Measurements from ENCODE around the gene MAB21L4.

The MAB21L4 gene

DNA sequence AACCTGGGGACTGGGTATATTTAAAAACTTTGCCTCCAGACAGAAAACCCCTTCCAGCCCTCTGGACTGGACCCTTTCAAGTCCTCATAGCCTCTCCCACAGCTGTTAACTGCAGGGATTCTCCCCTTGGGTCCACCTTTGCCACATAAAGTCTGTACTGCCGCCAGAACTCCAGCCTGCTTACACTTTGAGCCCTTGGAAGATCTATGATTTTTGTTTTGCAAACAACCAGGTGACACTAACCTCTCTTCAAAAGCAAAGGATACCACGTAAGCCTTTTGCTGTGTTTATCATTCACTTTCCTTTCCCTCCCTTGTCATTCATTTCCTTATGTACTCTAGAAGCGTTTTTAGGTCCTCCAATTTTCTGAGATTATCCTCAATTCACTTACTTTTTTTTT is 31.5 kb downstream of the MAB21L4 start:
- H3K4me3 ChIP-seq (ENCODE audit: low read length) = no peak overlapping the region
- H3F3A ChIP-seq (ENCODE audit: control insufficient read depth, insufficient read depth) = no peaks in the 10 kb centered on the region
- H3K79me2 ChIP-seq (ENCODE audit: control insufficient read depth, low read length) = no peaks in the 10 kb centered on the region
- H3K27ac ChIP-seq (ENCODE audit: low read depth, low read length) = no peak overlapping the region
- H4K20me1 ChIP-seq (ENCODE audit: control insufficient read depth, insufficient read depth, low read depth, low read length) = no peaks in the 10 kb centered on the region
- H3K9me2 ChIP-seq (replicated peaks; ENCODE audit: control insufficient read depth, low read length) = no peaks in the 10 kb centered on the region
- no peaks in the 10 kb centered on the region for H3K9me3 ChIP-seq (ENCODE audit: control insufficient read depth, insufficient read depth, low read length)
- H3K4me1 ChIP-seq (ENCODE audit: control insufficient read depth, low read length) = no peaks in the 10 kb centered on the region
- H3K36me3 ChIP-seq (ENCODE audit: control insufficient read depth, low read length) = no peaks in the 10 kb centered on the region
- TF ChIP-seq CTCF (IDR thresholded peaks at IDR 0.05; ENCODE audit: low read depth, low read length, poor library complexity, severe bottlenecking) = no peak
- H3K4me2 ChIP-seq (ENCODE audit: low read length) = no peak overlapping the region
- peaks cover 10% of the 10 kb centered on the region for H3K27me3 ChIP-seq (ENCODE audit: control insufficient read depth, low read length)

- H3K4me3 ChIP-seq (ENCODE audit: low read length) = no peak overlapping the region
- H3K27me3 ChIP-seq (ENCODE audit: control insufficient read depth, low read length) = peaks cover 10% of the 10 kb centered on the region
- H3K4me1 ChIP-seq (ENCODE audit: control insufficient read depth, low read length) = no peaks in the 10 kb centered on the region
- H4K20me1 ChIP-seq (ENCODE audit: control insufficient read depth, insufficient read depth, low read depth, low read length) = no peaks in the 10 kb centered on the region
- no peak for TF ChIP-seq EZH2phosphoT487 (IDR thresholded peaks at IDR 0.05; ENCODE audit: borderline replicate concordance, low read length)
- no peak for TF ChIP-seq CTCF (IDR thresholded peaks at IDR 0.05; ENCODE audit: low read depth, low read length, poor library complexity, severe bottlenecking)
- H3F3A ChIP-seq (ENCODE audit: control insufficient read depth, insufficient read depth) = no peaks in the 10 kb centered on the region
- H3K27ac ChIP-seq (ENCODE audit: low read depth, low read length) = no peak overlapping the region
- H3K9me3 ChIP-seq (ENCODE audit: control insufficient read depth, insufficient read depth, low read length) = no peaks in the 10 kb centered on the region
- no peaks in the 10 kb centered on the region for H3K36me3 ChIP-seq (ENCODE audit: control insufficient read depth, low read length)
- no peak overlapping the region for H3K4me2 ChIP-seq (ENCODE audit: low read length)
- no peaks in the 10 kb centered on the region for H3K9me2 ChIP-seq (replicated peaks; ENCODE audit: control insufficient read depth, low read length)
- H3K79me2 ChIP-seq (ENCODE audit: control insufficient read depth, low read length) = no peaks in the 10 kb centered on the region
These were observed 34.4 kb downstream of the MAB21L4 start for GRCh38 chr2:240861547-240861946.

DNA sequence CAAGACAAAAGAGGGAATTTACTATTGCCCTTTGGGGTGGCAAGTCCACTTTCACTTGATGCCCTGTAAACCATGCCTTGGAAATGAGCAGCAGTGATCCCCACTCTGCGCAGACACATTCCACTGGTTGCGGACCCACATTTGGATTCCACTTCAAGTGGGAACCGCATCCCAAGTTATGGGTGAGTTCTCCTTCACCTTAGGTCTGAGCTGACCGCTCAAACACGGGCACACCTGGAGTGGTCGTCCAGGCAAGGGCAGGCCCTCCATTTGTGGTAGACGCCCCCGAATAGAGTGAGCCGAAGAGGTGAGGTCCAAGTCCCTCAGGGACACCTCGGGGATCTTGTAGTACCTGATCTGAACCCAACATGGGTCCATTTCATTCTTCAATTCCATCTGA is 37.1 kb downstream of the MAB21L4 start:
- Histone ChIP-seq H3K9me3 (ENCODE audit: control insufficient read depth, insufficient read depth, low read length) (peaks cover 5% of the 10 kb centered on the region; the same call in 1 of the 2 replicates), H3K79me2 (ENCODE audit: control insufficient read depth, low read length) (no peaks in the 10 kb centered on the region), H3K9me2 (replicated peaks; ENCODE audit: control insufficient read depth, low read length) (no peaks in the 10 kb centered on the region), H3K4me1 (ENCODE audit: control insufficient read depth, low read length) (no peaks in the 10 kb centered on the region), H3K4me2 (ENCODE audit: low read length) (no peak overlapping the region), H3K4me3 (ENCODE audit: low read length) (no peak overlapping the region), H3K27me3 (ENCODE audit: control insufficient read depth, low read length) (peaks cover 7% of the 10 kb centered on the region), H4K20me1 (ENCODE audit: control insufficient read depth, insufficient read depth, low read depth, low read length) (no peaks in the 10 kb centered on the region), H3K36me3 (ENCODE audit: control insufficient read depth, low read length) (no peaks in the 10 kb centered on the region), H3K27ac (ENCODE audit: low read depth, low read length) (no peak overlapping the region), H3F3A (ENCODE audit: control insufficient read depth, insufficient read depth) (no peaks in the 10 kb centered on the region)
- no peak for TF ChIP-seq EZH2phosphoT487 (IDR thresholded peaks at IDR 0.05; ENCODE audit: borderline replicate concordance, low read length)
- TF ChIP-seq CTCF (IDR thresholded peaks at IDR 0.05; ENCODE audit: low read depth, low read length, poor library complexity, severe bottlenecking) = no peak

DNA sequence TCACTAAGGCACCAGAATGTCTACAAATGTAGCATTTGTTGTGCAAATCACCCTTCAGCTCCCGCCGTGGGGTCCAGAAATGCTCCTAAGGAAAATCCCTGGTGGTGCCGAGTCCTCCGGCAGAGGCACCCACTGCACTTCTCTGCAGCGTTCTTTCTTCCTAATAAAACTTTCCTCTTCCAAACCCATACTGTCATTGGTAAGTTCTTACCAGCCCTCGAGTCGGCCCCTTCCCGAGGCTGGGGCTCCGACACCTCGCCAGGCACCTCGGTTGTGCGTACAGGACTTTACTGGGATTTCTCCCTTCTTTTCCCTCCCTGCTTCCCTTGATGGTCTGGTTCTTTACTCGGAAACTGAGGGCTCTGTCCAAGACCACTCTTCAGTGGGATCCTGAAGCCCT is 37.6 kb downstream of the MAB21L4 start:
- H3K79me2 ChIP-seq (ENCODE audit: control insufficient read depth, low read length) = no peaks in the 10 kb centered on the region
- peaks cover 7% of the 10 kb centered on the region for H3K27me3 ChIP-seq (ENCODE audit: control insufficient read depth, low read length)
- TF ChIP-seq CTCF (IDR thresholded peaks at IDR 0.05; ENCODE audit: low read depth, low read length, poor library complexity, severe bottlenecking) (no peak), EZH2phosphoT487 (IDR thresholded peaks at IDR 0.05; ENCODE audit: borderline replicate concordance, low read length) (no peak)
- H3K36me3 ChIP-seq (ENCODE audit: control insufficient read depth, low read length) = no peaks in the 10 kb centered on the region
- H3K27ac ChIP-seq (ENCODE audit: low read depth, low read length) = no peak overlapping the region
- no peak overlapping the region for H3K4me3 ChIP-seq (ENCODE audit: low read length)
- H3K9me3 ChIP-seq (ENCODE audit: control insufficient read depth, insufficient read depth, low read length) = peaks cover 5% of the 10 kb centered on the region; the same call in 1 of the 2 replicates
- no peaks in the 10 kb centered on the region for H3F3A ChIP-seq (ENCODE audit: control insufficient read depth, insufficient read depth)
- no peak overlapping the region for H3K4me2 ChIP-seq (ENCODE audit: low read length)
- no peaks in the 10 kb centered on the region for H3K9me2 ChIP-seq (replicated peaks; ENCODE audit: control insufficient read depth, low read length)
- no peaks in the 10 kb centered on the region for H3K4me1 ChIP-seq (ENCODE audit: control insufficient read depth, low read length)
- no peaks in the 10 kb centered on the region for H4K20me1 ChIP-seq (ENCODE audit: control insufficient read depth, insufficient read depth, low read depth, low read length)

All from DOHH2 (cell line).